Endometrial microvascular endothelial cells (primary cell): ENCODE measurements around the gene KAZALD1. TPM values are rescaled to one million over a fixed set of nuclear protein-coding genes. Genes with fewer than 3 reads are reported as not detected.

Source experiments
- in situ Hi-C: cut with HindIII; loops from 2 replicates; pipeline ENCODE4 v1.10.0; 2017; ENCODE audit warnings: low sequenced_read_pairs, low pct_unique_long_range_greater_than_20kb; ENCODE audit errors: inconsistent ontology term
- total RNA-seq: library from RNA; depleted of rRNA; stranded (reverse); fragments of >200 nt; gene quantifications from one replicate; pipeline ENCODE4 v1.2.3, GENCODE V29; 2015; ENCODE audit errors: inconsistent ontology term

Gene KAZALD1
- total RNA-seq, 1 donor from 2014 or later: 0.28 TPM

DNA sequence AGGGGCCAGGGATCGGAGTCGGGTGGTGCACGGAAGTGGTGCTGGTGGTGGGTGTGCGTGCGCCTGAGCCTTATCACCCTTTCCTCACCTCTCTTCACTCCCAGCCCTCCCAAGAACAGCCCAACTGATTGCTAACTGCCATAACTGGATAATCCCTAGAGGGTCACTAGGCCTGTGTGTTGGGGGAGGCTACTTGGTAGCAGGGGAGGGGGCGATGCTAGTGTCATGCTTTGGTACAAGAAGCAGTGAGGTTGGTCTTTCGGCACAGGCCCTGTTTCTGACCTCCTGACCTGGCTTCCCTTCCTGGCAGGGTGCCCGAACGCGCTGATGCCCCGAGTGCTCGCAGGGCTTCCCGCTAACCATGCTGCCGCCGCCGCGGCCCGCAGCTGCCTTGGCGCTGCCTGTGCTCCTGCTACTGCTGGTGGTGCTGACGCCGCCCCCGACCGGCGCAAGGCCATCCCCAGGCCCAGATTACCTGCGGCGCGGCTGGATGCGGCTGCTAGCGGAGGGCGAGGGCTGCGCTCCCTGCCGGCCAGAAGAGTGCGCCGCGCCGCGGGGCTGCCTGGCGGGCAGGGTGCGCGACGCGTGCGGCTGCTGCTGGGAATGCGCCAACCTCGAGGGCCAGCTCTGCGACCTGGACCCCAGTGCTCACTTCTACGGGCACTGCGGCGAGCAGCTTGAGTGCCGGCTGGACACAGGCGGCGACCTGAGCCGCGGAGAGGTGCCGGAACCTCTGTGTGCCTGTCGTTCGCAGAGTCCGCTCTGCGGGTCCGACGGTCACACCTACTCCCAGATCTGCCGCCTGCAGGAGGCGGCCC, 652 bp downstream of the KAZALD1 start:
- in situ Hi-C loops: no loop called here

DNA sequence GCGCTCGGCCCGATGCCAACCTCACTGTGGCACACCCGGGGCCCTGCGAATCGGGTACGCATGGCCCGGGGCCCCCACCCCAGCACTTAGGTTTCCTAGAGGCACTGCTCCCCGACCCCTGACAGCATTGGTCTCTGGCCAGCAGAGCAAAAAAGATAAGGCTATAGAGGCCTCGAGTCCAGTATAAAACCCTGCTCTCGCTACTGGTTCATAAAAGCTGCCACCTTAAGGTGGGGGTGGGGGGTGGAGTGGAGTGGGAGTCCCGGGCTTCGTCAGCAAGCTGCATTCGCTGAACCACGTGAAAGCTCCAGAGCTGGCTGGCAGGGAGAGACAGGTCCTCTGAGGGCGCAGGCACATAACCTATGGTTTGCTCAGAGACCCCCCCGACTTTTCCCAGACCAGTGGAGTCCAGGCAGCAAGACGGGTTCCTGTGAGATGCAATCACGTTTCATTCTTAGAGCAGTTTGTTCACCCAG, 1.3 kb downstream of the KAZALD1 start:
- in situ Hi-C loops: no loop called here

DNA sequence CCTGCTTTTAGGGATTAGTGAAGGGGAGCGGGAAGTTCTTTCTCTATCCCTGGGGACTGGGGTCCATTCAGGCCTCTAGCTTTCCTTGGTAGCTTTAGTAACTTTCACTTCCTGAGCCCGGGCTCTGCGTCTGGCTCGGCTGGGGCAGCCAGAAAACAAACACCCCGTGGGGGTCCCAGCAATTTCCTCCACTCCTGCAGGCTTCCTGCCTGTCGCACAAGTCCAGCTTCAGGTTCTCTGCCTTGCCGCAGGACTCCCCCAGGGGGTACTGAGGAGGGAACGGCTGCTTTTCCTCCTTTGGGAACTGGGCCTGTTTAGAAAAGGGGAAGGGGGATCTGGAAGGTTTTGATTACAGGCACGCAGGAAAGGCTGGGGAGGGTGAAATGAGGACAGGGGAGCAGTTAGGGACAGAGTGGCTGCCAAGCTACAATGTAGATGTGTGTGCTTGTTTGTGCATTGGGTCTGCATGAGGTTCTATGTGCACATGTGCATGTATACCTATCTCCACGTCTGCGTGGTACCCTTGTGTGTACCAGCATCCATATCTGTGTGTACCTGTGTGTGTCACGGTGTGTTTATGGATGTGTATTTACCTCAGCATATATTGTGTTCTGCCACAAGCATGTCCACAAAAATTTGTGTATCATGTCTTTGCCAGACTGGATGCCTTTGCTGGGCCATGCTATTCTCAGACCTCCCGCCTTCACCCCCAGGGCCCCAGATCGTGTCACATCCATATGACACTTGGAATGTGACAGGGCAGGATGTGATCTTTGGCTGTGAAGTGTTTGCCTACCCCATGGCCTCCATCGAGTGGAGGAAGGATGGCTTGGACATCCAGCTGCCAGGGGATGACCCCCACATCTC, 2.0 kb downstream of the KAZALD1 start:
- in situ Hi-C loops: no loop called here

DNA sequence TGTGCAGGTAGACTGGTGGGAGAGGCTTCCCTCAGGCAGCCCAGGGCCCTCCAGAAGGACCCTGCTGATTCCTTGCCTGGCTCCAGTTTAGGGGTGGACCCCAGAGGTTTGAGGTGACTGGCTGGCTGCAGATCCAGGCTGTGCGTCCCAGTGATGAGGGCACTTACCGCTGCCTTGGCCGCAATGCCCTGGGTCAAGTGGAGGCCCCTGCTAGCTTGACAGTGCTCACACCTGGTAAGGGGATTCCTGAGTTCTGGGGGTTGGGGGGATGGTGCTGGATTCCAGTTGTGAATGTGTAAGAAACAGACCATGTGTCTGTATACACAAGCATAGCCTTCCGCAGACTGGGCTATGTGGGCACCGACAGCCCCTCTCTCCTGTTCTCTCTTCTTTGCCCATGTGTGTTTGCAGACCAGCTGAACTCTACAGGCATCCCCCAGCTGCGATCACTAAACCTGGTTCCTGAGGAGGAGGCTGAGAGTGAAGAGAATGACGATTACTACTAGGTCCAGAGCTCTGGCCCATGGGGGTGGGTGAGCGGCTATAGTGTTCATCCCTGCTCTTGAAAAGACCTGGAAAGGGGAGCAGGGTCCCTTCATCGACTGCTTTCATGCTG, 2.7 kb downstream of the KAZALD1 start:
- in situ Hi-C loops: no loop called here

DNA sequence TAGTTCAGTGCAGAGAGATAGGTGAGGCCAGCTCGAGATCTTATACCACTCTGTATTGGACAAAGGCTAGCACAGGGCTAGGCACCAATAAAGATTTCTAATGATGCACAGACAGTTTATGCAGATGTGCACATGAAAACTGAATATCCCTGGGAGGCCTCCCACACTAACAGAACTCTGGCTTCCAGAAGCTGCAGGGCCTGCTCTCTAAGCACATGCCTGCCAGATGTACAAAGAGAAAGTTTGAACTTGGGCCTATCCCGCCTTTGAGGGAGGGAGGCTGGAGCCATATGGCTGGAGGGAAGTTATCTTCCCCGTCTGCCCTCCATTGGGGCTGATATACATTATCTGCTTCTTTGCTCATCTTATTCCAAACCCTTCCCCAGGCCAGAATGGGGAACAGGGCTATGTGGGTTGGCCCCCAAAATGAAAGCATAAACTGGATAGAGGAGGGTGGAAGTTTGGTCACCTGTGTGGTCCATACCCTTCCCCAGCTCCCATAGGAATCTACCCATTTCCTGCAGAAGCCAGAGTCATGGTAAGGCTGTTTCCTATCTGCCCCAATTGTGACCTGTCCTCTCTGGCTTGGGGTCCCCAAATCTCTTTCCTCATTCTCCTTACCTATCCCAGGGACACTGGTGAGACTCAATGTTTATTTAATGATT, 3.8 kb downstream of the KAZALD1 start:
- in situ Hi-C loops: no loop called here

DNA sequence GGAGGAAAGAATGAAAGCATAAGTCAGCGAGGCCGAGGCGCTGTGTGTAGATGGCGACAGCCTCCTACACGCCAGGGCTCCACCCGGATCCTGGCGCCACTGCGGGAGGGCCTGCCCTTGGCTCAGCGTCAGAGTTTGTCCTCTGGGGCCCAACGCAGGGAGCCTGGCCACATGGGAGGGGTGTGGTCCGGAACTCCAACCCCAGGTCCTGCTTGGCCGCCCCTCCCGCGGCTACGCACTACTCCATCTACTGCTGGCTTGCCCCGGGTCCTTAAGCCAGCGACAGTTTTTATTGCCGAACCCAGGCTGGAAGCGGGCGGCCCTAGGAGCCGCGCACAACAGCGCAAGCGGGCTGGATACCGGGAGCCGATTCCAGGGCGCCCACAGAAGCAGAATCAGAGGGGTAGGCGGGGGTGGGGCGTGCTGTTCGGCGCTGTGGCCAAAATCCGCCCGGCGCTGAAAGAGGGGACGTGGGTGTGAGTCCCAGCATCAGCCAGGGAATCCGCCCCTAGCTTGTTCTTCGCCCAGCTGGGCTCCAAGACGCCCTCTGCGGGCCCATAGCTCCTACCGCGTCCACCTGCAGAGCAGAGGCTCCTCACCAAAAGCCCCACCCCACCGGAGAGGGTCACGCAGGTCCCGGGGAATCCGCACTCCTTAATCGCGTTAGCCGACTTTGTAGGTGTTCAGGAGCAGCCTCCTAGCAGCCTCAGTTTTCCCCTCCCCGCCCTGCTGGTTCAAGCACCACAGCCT, 4.5 kb downstream of the KAZALD1 start:
- in situ Hi-C loops: no loop called here

DNA sequence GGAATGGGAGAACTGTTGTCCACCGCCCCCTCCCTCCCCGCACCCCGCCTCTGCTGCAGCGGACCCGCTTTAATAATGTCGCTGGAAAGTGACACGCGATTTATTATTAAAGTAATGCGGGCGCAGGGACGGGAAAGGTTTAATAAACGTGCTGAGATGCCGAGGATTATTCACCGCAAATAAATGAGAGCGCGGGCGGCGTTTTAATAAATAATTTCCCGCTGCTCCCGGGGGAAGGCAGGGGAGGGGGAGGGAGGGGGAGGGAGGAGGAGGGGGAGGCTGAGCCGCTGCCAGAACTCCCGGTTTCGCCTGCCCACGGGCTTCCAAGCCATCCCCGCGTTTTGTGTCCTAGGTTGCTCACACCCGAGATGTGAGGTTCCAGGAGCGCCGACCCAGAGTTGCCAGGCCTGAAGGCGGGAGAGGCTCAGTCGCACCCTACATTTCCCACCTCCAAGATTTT, 5.1 kb downstream of the KAZALD1 start:
- in situ Hi-C loops: no loop called here

DNA sequence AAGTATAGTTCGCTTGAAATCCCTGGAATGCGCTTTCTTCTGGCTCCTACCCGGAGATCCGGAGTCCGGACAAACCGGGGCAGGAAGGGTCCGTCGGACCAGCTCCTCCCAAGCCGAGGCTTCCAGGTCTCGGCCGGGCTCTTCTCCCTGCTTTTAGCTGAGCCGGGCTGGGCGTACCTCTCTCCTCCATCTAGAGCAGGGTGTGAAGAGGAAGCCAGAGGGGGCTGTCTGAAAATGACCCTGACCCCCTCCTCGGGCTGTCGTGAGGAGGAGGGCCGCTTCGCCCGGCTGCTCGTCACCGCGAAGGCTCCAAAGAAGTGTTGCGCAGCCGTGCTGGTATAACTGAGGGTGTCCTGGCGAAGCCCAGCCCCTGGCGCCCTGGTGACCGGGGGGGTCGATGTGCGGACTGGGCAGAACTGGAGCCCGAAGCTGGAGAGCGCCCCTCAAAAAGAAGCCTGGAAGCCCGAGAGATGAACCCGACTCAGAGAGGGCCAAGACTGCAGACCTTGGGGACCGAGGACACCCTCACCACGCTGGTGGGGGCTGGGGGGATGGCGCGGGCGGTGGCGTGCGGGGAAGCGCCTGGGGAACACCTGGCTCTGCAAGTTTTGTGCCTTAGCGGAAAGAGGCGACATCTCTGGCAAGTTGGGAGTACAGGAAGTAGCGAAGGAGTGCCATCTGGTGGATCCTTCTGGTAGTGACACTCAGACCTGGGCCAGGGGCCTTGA, 5.7 kb downstream of the KAZALD1 start:
- in situ Hi-C loops: no loop called here

DNA sequence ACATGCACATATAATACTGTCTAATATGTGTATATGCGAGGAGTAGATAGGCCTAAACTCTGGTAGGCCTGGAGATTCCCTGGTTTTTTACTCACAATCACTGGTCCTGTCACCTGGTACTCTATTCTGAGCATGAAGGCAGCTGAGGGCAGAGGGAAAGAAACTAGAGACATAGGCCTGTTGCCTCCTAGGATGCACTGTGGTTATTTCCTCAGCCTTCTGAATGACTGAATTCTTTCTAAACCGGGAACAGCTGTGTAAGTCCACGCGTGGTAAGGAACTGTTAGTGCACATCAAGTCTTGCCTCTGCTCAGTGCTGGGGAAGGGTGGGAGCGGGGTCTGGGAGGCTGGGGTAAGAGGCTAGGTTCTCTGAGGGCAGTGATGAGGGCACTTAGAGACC, 7.7 kb downstream of the KAZALD1 start:
- in situ Hi-C loops: no loop called here

DNA sequence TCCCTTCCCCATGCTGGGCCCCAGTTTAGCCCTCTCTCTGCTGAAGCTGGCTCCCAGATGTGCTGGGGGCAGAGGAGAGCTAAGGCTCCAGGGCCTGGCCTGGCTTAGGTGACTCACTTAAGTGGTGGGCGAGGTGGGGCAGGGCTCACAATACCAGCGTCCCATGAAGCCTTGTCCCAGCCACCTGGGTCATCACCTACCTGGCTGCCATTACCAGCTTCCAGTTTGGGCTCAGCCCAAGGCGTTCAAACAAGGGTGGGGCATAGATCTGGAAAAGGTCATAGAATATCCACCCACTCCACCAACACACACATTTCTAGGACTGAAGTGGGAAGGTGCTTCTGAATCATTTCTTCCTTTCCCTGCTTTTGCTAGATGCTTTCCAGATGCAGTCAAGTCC, 8.3 kb downstream of the KAZALD1 start:
- in situ Hi-C loops: no loop called here

DNA sequence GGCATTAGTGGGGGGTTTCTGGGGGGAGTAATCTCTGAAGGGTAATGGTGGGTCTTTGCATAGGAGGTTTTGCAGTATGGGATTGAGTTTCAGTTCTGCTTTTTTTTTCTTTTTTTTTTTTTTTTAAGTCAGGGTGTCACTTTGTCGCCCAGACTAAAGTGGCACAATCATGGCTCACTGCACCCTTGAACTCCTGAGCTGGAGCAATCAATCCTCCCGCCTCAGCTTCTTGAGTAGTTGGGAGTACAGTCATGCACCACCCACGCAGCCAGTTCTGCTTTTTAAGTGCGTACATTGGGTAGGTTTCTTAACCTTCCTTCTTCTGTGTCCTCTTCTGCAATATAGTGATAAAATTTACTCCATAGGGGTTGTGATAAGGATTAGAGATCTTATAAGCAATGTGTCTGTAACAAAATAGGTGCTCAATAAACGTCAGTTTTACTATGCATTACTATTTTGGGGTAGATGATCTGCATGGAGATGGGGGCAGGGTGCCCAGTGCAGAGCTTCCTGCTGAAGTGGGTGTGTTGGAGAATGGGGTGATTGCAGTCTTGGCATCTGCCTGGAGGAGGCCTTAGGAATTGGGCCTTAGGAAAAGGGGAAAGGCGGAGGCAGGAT, 9.6 kb downstream of the KAZALD1 start:
- in situ Hi-C loops: no loop called here

DNA sequence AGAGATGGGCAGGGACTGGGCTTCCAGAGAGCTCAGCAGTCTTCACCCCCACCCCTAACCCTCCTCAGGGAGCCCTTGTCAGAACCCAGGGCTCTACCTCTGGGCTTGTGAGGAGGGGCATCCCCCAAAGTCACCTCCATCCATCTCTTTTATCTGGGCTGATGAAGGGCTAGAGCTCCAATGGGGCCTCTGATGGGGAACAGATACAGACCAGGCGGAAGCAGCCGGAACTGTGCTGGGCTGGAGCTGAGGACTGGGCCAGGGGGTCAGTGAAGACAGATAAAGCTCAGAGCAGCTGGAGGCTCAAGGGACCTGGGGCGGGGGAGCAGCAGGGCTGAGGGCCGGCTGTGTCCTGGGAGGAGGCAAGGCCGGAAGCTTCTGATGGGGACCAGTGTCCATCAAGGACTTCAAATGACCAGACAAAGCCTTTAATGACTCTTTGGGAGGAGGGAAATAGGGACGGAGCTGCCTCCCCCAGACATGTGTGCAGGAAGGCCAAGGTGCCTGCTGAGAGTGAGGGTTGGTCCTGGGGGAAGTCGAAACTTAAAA, 10.2 kb downstream of the KAZALD1 start:
- in situ Hi-C loops: no loop called here

DNA sequence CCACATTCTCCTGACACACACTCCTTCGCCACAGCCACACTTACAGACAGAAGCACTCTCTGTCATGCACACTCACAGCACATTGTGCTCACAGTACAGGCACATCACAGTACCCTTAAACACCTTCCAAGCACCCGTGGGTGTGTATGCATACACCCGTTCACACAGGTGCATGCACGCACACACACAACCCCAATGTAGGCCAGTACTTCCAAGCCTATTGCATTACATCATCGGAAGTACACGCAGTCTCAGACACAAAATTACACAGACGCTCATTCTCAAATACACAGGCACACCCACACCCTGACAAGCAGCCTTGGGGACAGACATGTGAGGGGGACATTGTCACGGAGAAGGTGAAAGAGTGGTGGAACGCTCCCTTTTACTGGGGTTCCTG, 11.1 kb downstream of the KAZALD1 start:
- in situ Hi-C loops: no loop called here

DNA sequence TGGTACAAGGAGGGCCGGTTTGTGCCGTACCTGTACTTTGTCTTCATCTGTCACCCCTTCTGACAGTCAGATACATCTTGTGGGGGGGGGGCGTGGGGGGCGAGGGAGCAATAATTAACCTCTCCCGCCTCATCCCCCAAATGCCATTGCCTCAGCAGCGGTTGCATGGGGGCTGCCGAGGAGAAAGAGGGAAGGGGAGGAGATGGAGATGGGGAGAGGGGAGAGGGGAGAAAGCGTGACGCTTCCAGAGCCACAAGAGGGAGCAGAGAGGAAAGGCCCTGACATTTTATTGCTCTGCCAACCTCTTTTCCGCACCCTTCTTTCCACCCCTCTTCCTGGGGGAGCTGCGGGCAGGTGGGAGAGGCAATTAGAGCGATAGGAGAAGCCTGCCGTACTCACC, 11.8 kb downstream of the KAZALD1 start:
- in situ Hi-C loops: no loop called here

DNA sequence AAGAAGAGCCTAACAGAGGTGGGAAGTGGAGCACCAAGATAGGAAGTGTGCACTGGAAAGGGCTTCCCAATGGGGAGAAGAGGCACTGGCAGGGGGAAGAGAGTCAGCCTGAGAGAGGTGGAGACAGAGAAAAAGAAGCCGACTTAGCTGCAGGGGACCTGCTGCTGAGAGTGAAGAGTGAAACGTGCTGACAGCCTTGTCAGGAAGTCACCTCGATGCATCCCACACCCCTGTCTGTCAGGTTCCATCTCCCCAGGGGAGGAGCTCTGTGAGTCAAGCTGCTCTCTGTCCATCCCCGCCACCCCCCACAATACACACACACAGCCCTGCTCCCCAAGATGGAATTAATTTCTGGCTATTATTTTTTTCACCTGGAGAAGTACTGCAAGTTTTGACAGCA, 14.0 kb downstream of the KAZALD1 start:
- in situ Hi-C loops: no loop called here

DNA sequence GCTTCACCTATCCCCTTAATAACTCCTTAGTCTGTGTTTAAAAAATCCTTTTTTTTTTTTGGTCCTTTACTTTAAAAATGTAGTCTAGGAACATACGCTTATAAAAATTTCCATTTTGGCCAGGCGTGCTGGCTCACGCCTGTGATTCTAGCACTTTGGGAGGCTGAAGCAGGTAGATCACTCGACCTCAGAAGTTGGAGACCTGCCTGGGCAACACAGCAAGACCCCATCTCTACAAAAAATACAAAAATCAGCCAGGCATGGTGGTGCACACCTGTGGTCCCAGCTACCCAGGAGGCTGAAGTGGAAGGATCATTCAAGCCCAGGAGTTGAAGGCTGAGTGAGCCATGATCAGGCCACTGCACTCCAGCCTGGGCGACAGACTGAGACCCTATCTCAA, 14.8 kb downstream of the KAZALD1 start:
- in situ Hi-C loops: no loop called here

DNA sequence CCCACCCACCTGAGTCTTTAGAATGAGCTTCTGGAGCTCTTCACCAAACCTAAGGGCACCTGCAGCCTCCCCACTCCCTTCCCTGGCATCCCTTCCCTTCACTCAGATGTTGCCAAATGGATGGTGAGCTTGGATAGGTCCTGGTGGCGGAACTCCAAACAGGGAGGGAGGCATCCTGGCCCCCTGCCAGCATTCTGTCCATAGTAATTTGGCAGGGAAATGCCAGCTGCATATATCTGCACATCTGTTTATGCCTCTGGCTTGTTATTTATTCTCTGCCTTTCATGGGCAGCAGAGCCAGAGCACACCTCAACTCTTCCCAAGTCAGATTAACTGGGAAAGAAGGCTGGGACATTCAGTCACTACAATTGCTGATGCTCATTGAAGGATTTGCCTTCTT, 18.1 kb downstream of the KAZALD1 start:
- in situ Hi-C loops: no loop called here
